ENCODE data around the gene LRFN5. TPM values are rescaled to one million over a fixed set of nuclear protein-coding genes. Genes with fewer than 3 reads are reported as not detected.
"Not testable (repeated sequence)": the region's sequence is repeated elsewhere in the genome, so short reads cannot be mapped to it uniquely, and the experiment has no call there.

Gene LRFN5
- total RNA-seq, 1 experiment from 2014 or later = not detected

GRCh38 chr14:41636492-41637392, 30.1 kb downstream of the LRFN5 start:
- no peak for DNase-seq (ENCODE audit: low spot score)

GRCh38 chr14:41641690-41642089, 35.0 kb downstream of the LRFN5 start:
- DNase-seq (ENCODE audit: low spot score) = no peak

- no peak for DNase-seq (ENCODE audit: low spot score)
Measured at GRCh38 chr14:41642367-41642766, 35.7 kb downstream of the LRFN5 start.

- DNase-seq (ENCODE audit: low spot score) = no peak
Measured at GRCh38 chr14:41642789-41643188, 36.1 kb downstream of the LRFN5 start.

- DNase-seq (ENCODE audit: low spot score) = no peak
Measured at GRCh38 chr14:41644606-41645005, 37.9 kb downstream of the LRFN5 start.

- no peak for DNase-seq (ENCODE audit: low spot score)
Measured at GRCh38 chr14:41650802-41651201, 44.1 kb downstream of the LRFN5 start.

GRCh38 chr14:41654196-41654595, 47.5 kb downstream of the LRFN5 start:
- no peak for DNase-seq (ENCODE audit: low spot score)

- no peak for DNase-seq (ENCODE audit: low spot score)
Measured at GRCh38 chr14:41662780-41663472, 56.2 kb downstream of the LRFN5 start.

- no peak for DNase-seq (ENCODE audit: low spot score)
Measured at GRCh38 chr14:41663473-41663850, 56.8 kb downstream of the LRFN5 start.

- DNase-seq (ENCODE audit: low spot score) = no peak
Measured at GRCh38 chr14:41666301-41666700, 59.6 kb downstream of the LRFN5 start.

- no peak for DNase-seq (ENCODE audit: low spot score)
Measured at GRCh38 chr14:41668356-41668755, 61.7 kb downstream of the LRFN5 start.

GRCh38 chr14:41673601-41674000, 66.9 kb downstream of the LRFN5 start:
- not testable (repeated sequence) for DNase-seq (ENCODE audit: low spot score)

- DNase-seq (ENCODE audit: low spot score) = not testable (repeated sequence)
Measured at GRCh38 chr14:41674511-41674971, 67.9 kb downstream of the LRFN5 start.

- no peak for DNase-seq (ENCODE audit: low spot score)
Measured at GRCh38 chr14:41699486-41699885, 92.8 kb downstream of the LRFN5 start.

GRCh38 chr14:41718477-41719166, 111.9 kb downstream of the LRFN5 start:
- DNase-seq (ENCODE audit: low spot score) = peak; percentile 10

- DNase-seq (ENCODE audit: low spot score) = no peak
Measured at GRCh38 chr14:41739203-41739602, 132.5 kb downstream of the LRFN5 start.

- DNase-seq (ENCODE audit: low spot score) = no peak
Measured at GRCh38 chr14:41743140-41743539, 136.5 kb downstream of the LRFN5 start.

- DNase-seq (ENCODE audit: low spot score) = no peak
Measured at GRCh38 chr14:41749429-41749828, 142.8 kb downstream of the LRFN5 start.

GRCh38 chr14:41750575-41750974, 143.9 kb downstream of the LRFN5 start:
- DNase-seq (ENCODE audit: low spot score) = not testable (repeated sequence)

GRCh38 chr14:41758011-41758665, 151.5 kb downstream of the LRFN5 start:
- no peak for DNase-seq (ENCODE audit: low spot score)

GRCh38 chr14:41761204-41761603, 154.5 kb downstream of the LRFN5 start:
- no peak for DNase-seq (ENCODE audit: low spot score)

GRCh38 chr14:41766772-41767171, 160.1 kb downstream of the LRFN5 start:
- no peak for DNase-seq (ENCODE audit: low spot score)

Measured in HT-29 (cell line).